Naive B cell (primary cell): ENCODE results near the gene PDIA2. TPM values are rescaled to one million over a fixed set of nuclear protein-coding genes. Genes with fewer than 3 reads are reported as not detected.

Experiments
- ATAC-seq, 2 donors: fragments of 150-1000 bp; cut with Tn5 transposase; 2 replicates each; pipeline ENCODE4 v1.10.0; 2021; ENCODE audit warnings: low read depth in 2 of 2, mild to moderate bottlenecking in 2 of 2, moderate library complexity in 2 of 2
- DNase-seq: peaks from one replicate; pipeline ENCODE4 v3.0.0; 2022
- H3K27ac Mint-ChIP-seq, 6 donors: one replicate each; pipeline ENCODE4 v1.8.0; 2020 to 2022; ENCODE audit warnings: mild to moderate bottlenecking in 6 of 6, mixed read lengths in 6 of 6, moderate library complexity in 5 of 6, inconsistent platforms in 2 of 6
- H3K27me3 Mint-ChIP-seq, 3 donors: one replicate each; pipeline ENCODE4 v1.8.0; 2021 to 2022; ENCODE audit warnings: mixed read lengths in 3 of 3, mild to moderate bottlenecking in 1 of 3
- H3K36me3 Mint-ChIP-seq, 2 donors: one replicate each; pipeline ENCODE4 v1.8.0; 2020 to 2022; ENCODE audit warnings: mixed read lengths in 2 of 2, inconsistent platforms in 1 of 2, mild to moderate bottlenecking in 1 of 2
- H3K4me1 Mint-ChIP-seq, 3 donors: one replicate each; pipeline ENCODE4 v1.8.0; 2020 to 2022; ENCODE audit warnings: mixed read lengths in 3 of 3, inconsistent platforms in 1 of 3, mild to moderate bottlenecking in 1 of 3, moderate library complexity in 1 of 3
- H3K4me3 Mint-ChIP-seq, 8 donors: one replicate each; pipeline ENCODE4 v1.8.0; 2020 to 2022; ENCODE audit warnings: mild to moderate bottlenecking in 8 of 8, mixed read lengths in 8 of 8, moderate library complexity in 8 of 8, inconsistent platforms in 2 of 8
- H3K9me3 Mint-ChIP-seq, 7 donors: one replicate each; pipeline ENCODE4 v1.8.0; 2020 to 2022; ENCODE audit warnings: mixed read lengths in 7 of 7, mild to moderate bottlenecking in 5 of 7, inconsistent platforms in 2 of 7, moderate library complexity in 1 of 7
- polyA plus RNA-seq, 6 donors: library from polyadenylated mRNA; unstranded; fragments of 300-500 nt; fragmentation: Illumina TruSeq; gene quantifications; one replicate each; pipeline ENCODE4 v1.2.3, GENCODE V29; 2021; ENCODE audit warnings: low read depth in 6 of 6

PDIA2 gene
- polyA plus RNA-seq, 6 donors from 2014 or later = not detected

- H3K9me3 Mint-ChIP-seq = no peaks in the 10 kb centered on the region
- H3K27ac Mint-ChIP-seq = peak overlapping the region in 1 of 6 donors; percentile 3
- peaks cover 13 to 53% (median 22%) of the 10 kb centered on the region in 3 donors for H3K27me3 Mint-ChIP-seq
- H3K36me3 Mint-ChIP-seq = no peaks in the 10 kb centered on the region
- H3K4me1 Mint-ChIP-seq = peaks cover 0 to 3% (median 0%) of the 10 kb centered on the region in 3 donors
- ATAC-seq = peak; percentile 45 to 50
- DNase-seq = no peak
- H3K4me3 Mint-ChIP-seq = peak overlapping the region in 3 of 8 donors; percentile 21 to 70 (median 42)
Observed at GRCh38 chr16:278863-279366, 4.0 kb upstream of the PDIA2 start.

DNA sequence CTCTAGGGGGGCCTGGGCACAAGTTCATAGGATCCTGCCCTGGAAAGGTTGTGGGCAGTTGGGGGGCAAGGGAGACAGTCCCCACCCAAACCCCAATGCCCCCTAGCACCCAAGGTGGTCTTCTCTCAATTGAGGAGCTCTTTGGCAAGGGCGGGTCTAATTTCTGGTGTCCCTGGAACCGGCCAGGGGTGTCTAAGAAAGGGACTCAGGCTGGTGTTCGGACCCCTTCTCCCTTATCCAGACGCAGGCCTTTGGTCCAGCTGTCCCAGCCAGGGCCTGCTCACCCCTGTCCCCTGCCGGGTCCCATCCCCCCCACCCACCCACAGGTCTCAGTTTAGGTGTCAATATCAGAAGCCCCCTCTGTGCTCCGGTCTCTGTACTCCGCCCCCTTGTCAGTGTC, 3.4 kb upstream of the PDIA2 start:
- peak overlapping the region in 3 of 8 donors; percentile 21 to 42 (median 21) for H3K4me3 Mint-ChIP-seq
- peaks cover 0 to 3% (median 0%) of the 10 kb centered on the region in 3 donors for H3K4me1 Mint-ChIP-seq
- ATAC-seq = no peak
- no peak for DNase-seq
- H3K27ac Mint-ChIP-seq = no peak overlapping the region
- H3K27me3 Mint-ChIP-seq = peaks cover 13 to 53% (median 22%) of the 10 kb centered on the region in 3 donors
- no peaks in the 10 kb centered on the region for H3K36me3 Mint-ChIP-seq
- H3K9me3 Mint-ChIP-seq = no peaks in the 10 kb centered on the region

DNA sequence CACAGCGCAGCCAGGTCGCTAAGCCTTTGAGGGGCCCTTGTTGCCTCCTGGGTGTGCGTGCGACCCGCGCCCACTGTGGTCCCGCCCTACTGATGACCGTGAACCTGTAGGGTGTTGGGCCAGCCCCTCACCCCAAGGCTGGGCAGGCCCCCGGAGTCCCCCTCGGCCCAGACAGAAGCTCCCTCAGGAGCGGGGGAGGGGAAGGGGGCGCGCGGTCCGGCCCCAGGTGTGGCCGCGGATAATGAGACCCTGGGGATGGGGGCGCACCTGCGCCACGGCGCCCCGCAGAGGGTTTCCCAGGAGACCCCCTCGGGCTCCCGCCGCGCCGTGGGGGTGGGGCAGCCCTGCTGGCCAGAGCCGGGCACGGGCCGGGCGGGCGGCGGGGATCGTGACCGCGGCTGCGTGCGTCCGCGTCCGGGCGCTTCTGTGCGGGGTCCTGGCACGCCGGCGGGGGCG, 2.9 kb upstream of the PDIA2 start:
- Mint-ChIP-seq H3K27me3 (peaks cover 13 to 48% (median 22%) of the 10 kb centered on the region in 3 donors), H3K4me1 (peaks cover 0 to 3% (median 0%) of the 10 kb centered on the region in 3 donors), H3K36me3 (no peaks in the 10 kb centered on the region), H3K4me3 (no peak overlapping the region), H3K9me3 (no peaks in the 10 kb centered on the region), H3K27ac (no peak overlapping the region)
- ATAC-seq (no peak), DNase-seq (no peak)

- Mint-ChIP-seq H3K9me3 (no peaks in the 10 kb centered on the region), H3K36me3 (no peaks in the 10 kb centered on the region), H3K4me3 (peak within 1 kb of the TSS in 1 of 8 donors; percentile 21), H3K27ac (no peak within 1 kb of the TSS), H3K4me1 (peaks cover 0 to 3% (median 0%) of the 10 kb centered on the region in 3 donors), H3K27me3 (peaks cover 13 to 45% (median 22%) of the 10 kb centered on the region in 3 donors)
- DNase-seq (no peak), ATAC-seq (peak; percentile 21 to 24)
Observed at GRCh38 chr16:280552-280951, 2.4 kb upstream of the PDIA2 start, which contains the start of gene ARHGDIG. Gene ARHGDIG, plus strand, starts transcription at chr16:280591. Its CDS starts 90 bp downstream, at chr16:280681.

DNA sequence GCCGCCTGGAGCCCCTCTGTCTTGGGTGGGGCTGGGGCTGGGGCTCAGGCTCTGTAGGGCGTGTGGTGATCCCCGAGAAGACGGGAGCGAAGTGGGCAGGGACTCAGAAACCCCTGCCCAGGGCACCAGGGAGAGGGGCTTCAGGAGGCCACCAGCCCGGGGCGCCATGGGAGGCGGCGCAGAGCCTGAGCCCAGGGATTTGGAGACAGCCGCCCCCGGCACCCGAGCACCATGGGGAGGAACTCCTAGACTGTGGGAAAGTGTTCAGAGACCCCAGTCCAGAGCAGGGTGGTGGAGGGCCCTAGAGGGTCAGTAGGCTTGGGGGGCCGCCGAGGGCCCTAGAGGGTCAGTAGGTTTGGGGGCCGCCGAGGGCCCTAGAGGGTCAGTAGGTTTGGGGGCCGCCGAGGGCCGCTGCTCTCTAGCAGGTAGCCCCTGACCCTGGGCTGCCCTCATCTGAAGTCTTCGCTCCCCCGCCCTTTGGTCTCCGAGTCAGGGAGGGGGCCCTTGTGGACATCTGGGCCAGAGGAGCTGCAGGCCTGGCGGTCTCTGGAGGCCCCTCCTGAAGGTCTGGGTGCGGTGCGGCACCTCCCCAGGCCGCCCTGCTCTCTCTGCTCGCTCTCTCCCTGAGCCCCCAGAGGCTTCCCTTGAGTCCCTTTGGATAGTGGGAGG, 1.8 kb upstream of the PDIA2 start:
- Mint-ChIP-seq H3K27me3 (peaks cover 12 to 43% (median 22%) of the 10 kb centered on the region in 3 donors), H3K36me3 (no peaks in the 10 kb centered on the region), H3K9me3 (no peaks in the 10 kb centered on the region), H3K4me3 (no peak overlapping the region), H3K4me1 (peaks cover 0 to 2% (median 0%) of the 10 kb centered on the region in 3 donors), H3K27ac (no peak overlapping the region)
- no peak for ATAC-seq
- DNase-seq = no peak

GRCh38 chr16:281660-282255, 1.2 kb upstream of the PDIA2 start:
- Mint-ChIP-seq H3K4me3 (no peak overlapping the region), H3K4me1 (peaks cover 0 to 3% (median 0%) of the 10 kb centered on the region in 3 donors), H3K36me3 (no peaks in the 10 kb centered on the region), H3K27me3 (peaks cover 9 to 37% (median 22%) of the 10 kb centered on the region in 3 donors), H3K9me3 (no peaks in the 10 kb centered on the region), H3K27ac (no peak overlapping the region)
- no peak for ATAC-seq
- no peak for DNase-seq

- Mint-ChIP-seq H3K4me1 (peaks cover 0 to 3% (median 0%) of the 10 kb centered on the region in 3 donors), H3K27ac (no peak overlapping the region), H3K36me3 (no peaks in the 10 kb centered on the region), H3K27me3 (peaks cover 5 to 29% (median 15%) of the 10 kb centered on the region in 3 donors), H3K9me3 (no peaks in the 10 kb centered on the region), H3K4me3 (no peak overlapping the region)
- no peak for DNase-seq
- no peak for ATAC-seq
Observed at GRCh38 chr16:282491-282890, 473 bp upstream of the PDIA2 start.

DNA sequence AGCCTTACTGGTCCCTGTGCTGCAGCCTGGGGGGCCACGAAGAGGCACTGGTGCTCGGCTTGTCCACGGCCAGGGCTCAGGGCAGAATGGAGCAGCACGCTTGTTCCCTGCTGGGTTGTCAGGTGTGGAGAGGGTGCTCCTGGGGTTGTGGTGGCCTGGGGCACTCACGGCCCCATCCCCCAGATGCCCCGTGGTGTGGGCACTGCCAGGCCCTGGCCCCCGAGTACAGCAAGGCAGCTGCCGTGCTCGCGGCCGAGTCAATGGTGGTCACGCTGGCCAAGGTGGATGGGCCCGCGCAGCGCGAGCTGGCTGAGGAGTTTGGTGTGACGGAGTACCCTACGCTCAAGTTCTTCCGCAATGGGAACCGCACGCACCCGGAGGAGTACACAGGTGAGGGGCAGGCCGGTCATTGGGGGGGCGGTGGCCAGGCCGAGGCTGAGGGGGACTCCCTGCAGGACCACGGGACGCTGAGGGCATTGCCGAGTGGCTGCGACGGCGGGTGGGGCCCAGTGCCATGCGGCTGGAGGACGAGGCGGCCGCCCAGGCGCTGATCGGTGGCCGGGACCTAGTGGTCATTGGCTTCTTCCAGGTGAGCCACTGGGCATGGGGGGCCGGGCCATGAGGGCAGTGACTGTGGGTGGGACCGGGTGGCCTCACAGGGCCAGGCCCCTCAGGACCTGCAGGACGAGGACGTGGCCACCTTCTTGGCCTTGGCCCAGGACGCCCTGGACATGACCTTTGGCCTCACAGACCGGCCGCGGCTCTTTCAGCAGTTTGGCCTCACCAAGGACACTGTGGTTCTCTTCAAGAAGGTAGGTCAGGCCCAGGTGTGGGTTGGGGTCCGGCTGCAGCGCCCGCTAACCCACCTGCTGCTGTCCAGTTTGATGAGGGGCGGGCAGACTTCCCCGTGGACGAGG, 1.5 kb downstream of the PDIA2 start:
- peaks cover 0 to 14% (median 8%) of the 10 kb centered on the region in 3 donors for H3K27me3 Mint-ChIP-seq
- H3K4me3 Mint-ChIP-seq = no peak overlapping the region
- ATAC-seq (no peak), DNase-seq (no peak)
- no peaks in the 10 kb centered on the region for H3K9me3 Mint-ChIP-seq
- no peak overlapping the region for H3K27ac Mint-ChIP-seq
- H3K36me3 Mint-ChIP-seq = peaks cover 0 to 8% of the 10 kb centered on the region in 2 donors
- H3K4me1 Mint-ChIP-seq = peaks cover 0 to 3% (median 0%) of the 10 kb centered on the region in 3 donors

DNA sequence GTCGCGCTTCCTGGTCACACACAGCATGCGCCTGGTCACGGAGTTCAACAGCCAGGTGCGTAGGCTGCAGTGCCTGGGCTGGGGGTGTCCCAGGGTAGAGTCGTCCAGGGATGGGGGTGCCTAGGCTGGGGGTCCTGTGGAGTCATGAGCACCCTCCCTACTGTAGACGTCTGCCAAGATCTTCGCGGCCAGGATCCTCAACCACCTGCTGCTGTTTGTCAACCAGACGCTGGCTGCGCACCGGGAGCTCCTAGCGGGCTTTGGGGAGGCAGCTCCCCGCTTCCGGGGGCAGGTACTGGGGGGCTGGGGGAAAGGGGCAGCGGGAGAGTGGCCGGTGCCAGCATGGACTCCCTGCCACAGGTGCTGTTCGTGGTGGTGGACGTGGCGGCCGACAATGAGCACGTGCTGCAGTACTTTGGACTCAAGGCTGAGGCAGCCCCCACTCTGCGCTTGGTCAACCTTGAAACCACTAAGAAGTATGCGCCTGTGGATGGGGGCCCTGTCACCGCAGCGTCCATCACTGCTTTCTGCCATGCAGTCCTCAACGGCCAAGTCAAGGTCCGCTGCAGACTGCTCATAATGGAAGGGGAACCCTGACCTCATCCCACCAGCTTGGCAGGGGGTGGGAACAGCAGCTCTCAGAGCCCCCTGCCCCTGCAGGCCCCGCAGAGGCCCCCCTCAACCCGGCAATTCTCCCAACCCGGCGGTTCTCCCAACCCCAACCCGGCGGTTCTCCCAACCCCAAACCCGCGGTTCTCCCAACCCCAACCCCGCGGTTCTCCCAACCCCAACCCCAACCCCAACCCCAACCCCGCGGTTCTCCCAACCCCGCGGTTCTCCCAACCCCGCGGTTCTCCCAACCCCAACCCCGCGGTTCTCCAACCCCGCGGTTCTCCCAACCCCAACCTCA, 2.4 kb downstream of the PDIA2 start:
- peaks cover 0 to 3% (median 0%) of the 10 kb centered on the region in 3 donors for H3K4me1 Mint-ChIP-seq
- H3K4me3 Mint-ChIP-seq = no peak overlapping the region
- no peak for ATAC-seq

GRCh38 chr16:286491-287297, 3.7 kb downstream of the PDIA2 start:
- Mint-ChIP-seq H3K27ac (no peak overlapping the region), H3K4me3 (no peak overlapping the region), H3K9me3 (no peaks in the 10 kb centered on the region), H3K27me3 (peaks cover 0 to 5% (median 0%) of the 10 kb centered on the region in 3 donors), H3K4me1 (peaks cover 0 to 3% (median 0%) of the 10 kb centered on the region in 3 donors), H3K36me3 (peaks cover 0 to 8% of the 10 kb centered on the region in 2 donors)
- DNase-seq (no peak), ATAC-seq (no peak)

More for the DNA sequence above, 2.4 kb downstream of the PDIA2 start:
- no peak overlapping the region for H3K27ac Mint-ChIP-seq
- H3K36me3 Mint-ChIP-seq = peaks cover 0 to 8% of the 10 kb centered on the region in 2 donors
- H3K9me3 Mint-ChIP-seq = no peaks in the 10 kb centered on the region
- DNase-seq = no peak
- H3K27me3 Mint-ChIP-seq = peaks cover 0 to 14% (median 7%) of the 10 kb centered on the region in 3 donors

DNA sequence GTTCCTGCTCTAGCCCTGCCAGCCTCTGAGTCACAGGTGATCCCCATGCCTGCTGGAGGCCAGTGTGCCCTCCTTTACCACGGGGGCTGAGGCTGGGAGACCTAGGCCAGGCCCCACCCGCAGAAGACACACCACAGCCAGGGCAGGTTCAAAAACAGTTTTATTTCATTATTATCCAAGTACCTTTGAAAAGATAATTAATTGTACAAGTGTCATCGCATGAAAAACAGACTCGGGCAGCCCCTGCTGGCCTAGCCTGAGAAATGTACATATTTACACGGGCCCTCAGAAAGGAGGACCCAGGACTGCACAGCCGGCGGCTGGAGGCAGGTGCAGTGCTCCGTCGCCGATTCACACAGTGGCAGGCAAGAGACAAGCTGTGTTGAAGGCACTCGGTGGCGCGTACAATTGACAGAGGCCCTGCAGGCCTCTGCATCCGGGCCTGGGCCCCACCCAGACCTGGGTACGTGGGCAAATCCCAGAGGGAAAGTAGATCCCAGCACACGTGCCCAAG, 4.4 kb downstream of the PDIA2 start:
- Mint-ChIP-seq H3K9me3 (no peaks in the 10 kb centered on the region), H3K27ac (no peak overlapping the region), H3K4me1 (peaks cover 0 to 3% (median 0%) of the 10 kb centered on the region in 3 donors), H3K4me3 (no peak overlapping the region), H3K27me3 (no peaks in the 10 kb centered on the region), H3K36me3 (peaks cover 0 to 8% of the 10 kb centered on the region in 2 donors)
- DNase-seq = no peak
- ATAC-seq = no peak
